Measurements from ENCODE around the gene PRDM16. TPM values are rescaled to one million over a fixed set of nuclear protein-coding genes. Genes with fewer than 3 reads are reported as not detected.

The PRDM16 gene
- total RNA-seq, 1 experiment from 2014 or later, result 6.1 TPM

DNA sequence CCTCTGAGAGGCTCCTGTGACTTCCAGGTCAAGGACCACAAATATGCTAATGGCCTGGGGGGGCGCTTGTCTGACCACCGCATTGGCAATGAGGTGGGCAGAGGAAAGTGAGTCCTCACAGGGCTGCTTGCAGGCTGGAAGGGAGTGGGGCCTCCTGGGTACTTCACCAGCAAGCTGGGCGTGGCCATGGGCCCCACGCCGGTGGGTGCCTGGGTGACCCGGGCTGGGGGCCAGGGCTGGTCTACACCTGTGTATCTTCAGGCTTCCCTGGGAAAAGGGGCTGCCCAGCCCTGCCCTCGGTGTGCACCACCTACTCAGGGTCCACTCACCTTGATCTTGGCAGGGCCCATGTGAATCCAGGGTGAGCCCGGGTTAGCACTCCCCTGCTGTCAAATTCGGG lies 167.4 kb downstream of the PRDM16 start:
- H3K4me2 ChIP-seq (ENCODE audit: low read length), result no peak overlapping the region
- H3K79me2 ChIP-seq (ENCODE audit: insufficient read depth, low read length), result no peaks in the 10 kb centered on the region
- no peaks in the 10 kb centered on the region for H3K27me3 ChIP-seq (ENCODE audit: insufficient read depth, low read length)
- RAD21 ChIA-PET (ENCODE audit: low non-redundant PET in 1 of 2, low total read pairs in 2 of 2, uncharacterized antibody in 2 of 2, unreplicated experiment in 2 of 2), result no interaction called here
- H3K9ac ChIP-seq (ENCODE audit: low read length), result no peak overlapping the region
- BruUV-seq (replicated peaks), result no TSS peak
- H3K9me3 ChIP-seq (ENCODE audit: control insufficient read depth in 1 of 2, insufficient read depth in 1 of 2, low read depth in 1 of 2, low read length in 2 of 2), result no peaks in the 10 kb centered on the region
- CTCF ChIA-PET, result no interaction called here
- no peak overlapping the region for H2AFZ ChIP-seq (ENCODE audit: low read depth, low read length, poor library complexity, severe bottlenecking)
- H3K4me1 ChIP-seq (ENCODE audit: control insufficient read depth in 1 of 2, insufficient read depth in 2 of 2, low read length in 2 of 2), result no peaks in the 10 kb centered on the region
- POLR2A ChIA-PET, result no interaction called here
- H3K9me2 ChIP-seq (ENCODE audit: insufficient read depth), result no peaks in the 10 kb centered on the region
- H3K27ac ChIP-seq (ENCODE audit: low read depth, low read length), result no peak overlapping the region
- intact Hi-C loops (cut with micrococcal nuclease), result no loop called here
- no peaks in the 10 kb centered on the region for H3K36me3 ChIP-seq (ENCODE audit: control insufficient read depth in 1 of 2, insufficient read depth in 2 of 2, low read length in 2 of 2)
- ATAC-seq (no peak), DNase-seq (ENCODE audit: low read depth, low spot score) (no peak)
- TF ChIP-seq, protein P1, sequence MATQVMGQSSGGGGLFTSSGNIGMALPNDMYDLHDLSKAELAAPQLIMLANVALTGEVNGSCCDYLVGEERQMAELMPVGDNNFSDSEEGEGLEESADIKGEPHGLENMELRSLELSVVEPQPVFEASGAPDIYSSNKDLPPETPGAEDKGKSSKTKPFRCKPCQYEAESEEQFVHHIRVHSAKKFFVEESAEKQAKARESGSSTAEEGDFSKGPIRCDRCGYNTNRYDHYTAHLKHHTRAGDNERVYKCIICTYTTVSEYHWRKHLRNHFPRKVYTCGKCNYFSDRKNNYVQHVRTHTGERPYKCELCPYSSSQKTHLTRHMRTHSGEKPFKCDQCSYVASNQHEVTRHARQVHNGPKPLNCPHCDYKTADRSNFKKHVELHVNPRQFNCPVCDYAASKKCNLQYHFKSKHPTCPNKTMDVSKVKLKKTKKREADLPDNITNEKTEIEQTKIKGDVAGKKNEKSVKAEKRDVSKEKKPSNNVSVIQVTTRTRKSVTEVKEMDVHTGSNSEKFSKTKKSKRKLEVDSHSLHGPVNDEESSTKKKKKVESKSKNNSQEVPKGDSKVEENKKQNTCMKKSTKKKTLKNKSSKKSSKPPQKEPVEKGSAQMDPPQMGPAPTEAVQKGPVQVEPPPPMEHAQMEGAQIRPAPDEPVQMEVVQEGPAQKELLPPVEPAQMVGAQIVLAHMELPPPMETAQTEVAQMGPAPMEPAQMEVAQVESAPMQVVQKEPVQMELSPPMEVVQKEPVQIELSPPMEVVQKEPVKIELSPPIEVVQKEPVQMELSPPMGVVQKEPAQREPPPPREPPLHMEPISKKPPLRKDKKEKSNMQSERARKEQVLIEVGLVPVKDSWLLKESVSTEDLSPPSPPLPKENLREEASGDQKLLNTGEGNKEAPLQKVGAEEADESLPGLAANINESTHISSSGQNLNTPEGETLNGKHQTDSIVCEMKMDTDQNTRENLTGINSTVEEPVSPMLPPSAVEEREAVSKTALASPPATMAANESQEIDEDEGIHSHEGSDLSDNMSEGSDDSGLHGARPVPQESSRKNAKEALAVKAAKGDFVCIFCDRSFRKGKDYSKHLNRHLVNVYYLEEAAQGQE (IDR thresholded peaks at IDR 0.05; ENCODE audit: low read depth), result no peak
- TF ChIP-seq RAD21 (IDR thresholded peaks at IDR 0.05; ENCODE audit: low read depth) (no peak), JUND (IDR thresholded peaks at IDR 0.05) (no peak), FOSL1 (IDR thresholded peaks at IDR 0.05; ENCODE audit: low read depth) (no peak), POLR2A (IDR thresholded peaks at IDR 0.05; ENCODE audit: borderline replicate concordance, extremely low read depth, insufficient read depth, insufficient read length) (no peak), SP1 (IDR thresholded peaks at IDR 0.05; ENCODE audit: low read depth) (no peak), POLR2AphosphoS5 (IDR thresholded peaks at IDR 0.05; ENCODE audit: low read depth, low read length) (no peak), ELF1 (IDR thresholded peaks at IDR 0.05; ENCODE audit: borderline replicate concordance, low read depth) (no peak)
- TF ChIP-seq, protein P2, sequence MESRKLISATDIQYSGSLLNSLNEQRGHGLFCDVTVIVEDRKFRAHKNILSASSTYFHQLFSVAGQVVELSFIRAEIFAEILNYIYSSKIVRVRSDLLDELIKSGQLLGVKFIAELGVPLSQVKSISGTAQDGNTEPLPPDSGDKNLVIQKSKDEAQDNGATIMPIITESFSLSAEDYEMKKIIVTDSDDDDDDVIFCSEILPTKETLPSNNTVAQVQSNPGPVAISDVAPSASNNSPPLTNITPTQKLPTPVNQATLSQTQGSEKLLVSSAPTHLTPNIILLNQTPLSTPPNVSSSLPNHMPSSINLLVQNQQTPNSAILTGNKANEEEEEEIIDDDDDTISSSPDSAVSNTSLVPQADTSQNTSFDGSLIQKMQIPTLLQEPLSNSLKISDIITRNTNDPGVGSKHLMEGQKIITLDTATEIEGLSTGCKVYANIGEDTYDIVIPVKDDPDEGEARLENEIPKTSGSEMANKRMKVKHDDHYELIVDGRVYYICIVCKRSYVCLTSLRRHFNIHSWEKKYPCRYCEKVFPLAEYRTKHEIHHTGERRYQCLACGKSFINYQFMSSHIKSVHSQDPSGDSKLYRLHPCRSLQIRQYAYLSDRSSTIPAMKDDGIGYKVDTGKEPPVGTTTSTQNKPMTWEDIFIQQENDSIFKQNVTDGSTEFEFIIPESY (IDR thresholded peaks at IDR 0.05; ENCODE audit: extremely low read depth, insufficient replicate concordance, low read length), result no peak
- H3K4me3 ChIP-seq (replicated peaks in 1 of 2; ENCODE audit: low read depth in 1 of 2, low read length in 2 of 2), result no peak overlapping the region
- no peaks in the 10 kb centered on the region for H4K20me1 ChIP-seq (ENCODE audit: insufficient read depth)
